ENCODE measurements around the gene HAND1.
"Not testable (repeated sequence)": the region's sequence is repeated elsewhere in the genome, so short reads cannot be mapped to it uniquely, and the experiment has no call there.

HAND1 gene

DNA sequence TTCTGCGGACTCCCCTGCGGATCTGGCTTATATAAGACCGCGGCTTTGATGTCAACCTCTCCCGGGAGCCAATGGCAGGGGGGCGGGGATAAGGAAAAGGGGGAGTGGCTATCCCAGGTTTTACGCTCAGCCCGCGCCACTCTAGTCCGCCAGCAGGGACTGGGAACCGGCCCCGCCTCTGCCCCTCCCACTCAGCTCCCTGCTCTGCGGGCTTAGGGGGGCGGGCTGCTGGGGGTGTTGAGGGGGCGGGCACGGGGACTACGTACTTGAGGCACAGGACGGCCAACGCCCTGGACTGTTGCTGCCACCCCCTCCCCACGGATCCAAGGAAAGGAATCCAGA, at the start of gene HAND1:
TSS of gene HAND1 (minus strand) at position 4 of the 342 bp plus-strand sequence. CDS start 219 bp downstream, outside the sequence.
- peak; percentile 90 for DNase-seq (ENCODE audit: low spot score)

DNA sequence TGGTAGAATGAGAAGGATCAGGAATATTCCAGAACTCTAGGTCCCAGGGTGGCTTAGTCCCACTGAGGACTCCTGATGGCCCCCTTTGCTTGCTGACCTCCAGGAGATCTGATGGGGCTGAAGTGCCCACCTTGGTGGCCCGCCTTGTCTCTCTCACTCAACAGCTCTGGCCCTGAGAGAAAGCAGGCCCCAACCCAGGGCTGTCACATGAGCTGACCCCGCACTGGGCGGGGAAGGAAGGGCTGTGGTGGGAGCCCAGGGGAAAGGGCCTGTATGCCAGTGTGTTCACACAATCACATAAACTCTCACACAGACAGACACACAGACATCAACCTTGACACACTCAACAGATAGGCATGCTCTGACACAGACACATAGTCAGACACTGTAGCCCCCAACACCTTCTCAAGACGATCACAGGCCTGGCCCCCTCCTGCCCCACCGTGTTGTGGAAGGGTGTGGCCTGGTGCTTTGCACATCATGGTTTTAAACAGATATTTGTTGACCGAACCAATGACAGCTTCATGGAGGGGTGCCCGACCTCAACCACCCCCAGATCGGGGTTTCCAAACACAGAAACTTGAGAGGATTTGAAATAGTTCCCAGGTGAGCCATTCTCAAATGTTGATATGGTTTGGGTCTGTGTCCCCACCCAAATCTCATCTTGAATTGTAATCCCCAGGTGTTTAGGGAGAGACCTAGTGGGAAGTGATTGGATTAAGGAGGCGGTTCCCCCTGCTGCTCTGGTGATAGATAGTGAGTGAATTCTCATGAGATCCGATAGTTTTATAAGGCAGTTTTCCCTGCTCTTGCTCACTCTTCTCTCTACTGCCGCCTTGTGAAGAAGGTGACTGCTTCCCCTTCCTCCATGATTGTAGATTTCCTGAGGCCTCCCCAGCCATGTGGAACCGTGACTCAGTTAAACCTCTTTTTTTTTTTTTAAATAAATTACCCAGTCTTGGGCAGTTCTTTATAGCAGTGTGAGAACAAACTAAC, 48.5 kb upstream of the HAND1 start:
- DNase-seq (ENCODE audit: low spot score) = no peak

DNA sequence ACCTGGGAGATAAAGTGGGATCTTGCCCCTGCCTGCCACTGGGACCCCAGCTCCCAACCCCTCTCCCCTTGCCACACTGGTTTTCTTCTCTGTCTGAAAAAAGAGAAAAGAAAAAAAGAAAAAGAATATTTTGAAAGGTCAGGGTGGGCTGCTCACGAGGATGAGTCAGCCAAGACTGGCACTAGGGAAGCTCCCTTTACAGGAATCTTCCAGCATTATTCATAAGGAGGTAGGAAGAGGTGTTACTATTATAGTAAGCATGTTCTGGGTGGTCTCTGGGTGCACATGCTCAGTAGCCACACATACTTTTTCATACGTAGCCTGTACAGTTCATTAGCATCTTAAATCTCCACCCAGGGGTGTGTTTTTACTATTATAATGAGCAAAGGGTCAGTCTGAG, 46.8 kb upstream of the HAND1 start:
- no peak for DNase-seq (ENCODE audit: low spot score)

DNA sequence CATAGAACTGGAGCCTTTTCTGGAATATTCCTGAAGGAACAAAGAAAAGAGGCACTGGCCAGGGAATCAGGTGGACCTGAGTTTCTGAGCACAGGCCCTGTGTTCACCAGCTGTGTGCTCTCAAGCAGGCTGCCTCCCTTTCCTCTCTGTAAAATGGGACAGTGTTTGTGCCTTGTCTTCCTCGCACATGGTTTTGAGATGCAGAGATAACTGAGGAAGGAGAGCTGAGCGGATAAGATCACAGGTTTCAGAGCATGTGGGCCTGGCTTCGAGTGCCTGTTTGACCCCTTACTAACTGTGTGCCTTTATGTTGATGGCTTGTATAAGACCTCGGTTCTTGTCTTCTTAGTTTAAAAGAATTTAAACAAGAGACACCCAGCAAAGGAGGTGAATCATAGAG, 46.2 kb upstream of the HAND1 start:
- no peak for DNase-seq (ENCODE audit: low spot score)

DNA sequence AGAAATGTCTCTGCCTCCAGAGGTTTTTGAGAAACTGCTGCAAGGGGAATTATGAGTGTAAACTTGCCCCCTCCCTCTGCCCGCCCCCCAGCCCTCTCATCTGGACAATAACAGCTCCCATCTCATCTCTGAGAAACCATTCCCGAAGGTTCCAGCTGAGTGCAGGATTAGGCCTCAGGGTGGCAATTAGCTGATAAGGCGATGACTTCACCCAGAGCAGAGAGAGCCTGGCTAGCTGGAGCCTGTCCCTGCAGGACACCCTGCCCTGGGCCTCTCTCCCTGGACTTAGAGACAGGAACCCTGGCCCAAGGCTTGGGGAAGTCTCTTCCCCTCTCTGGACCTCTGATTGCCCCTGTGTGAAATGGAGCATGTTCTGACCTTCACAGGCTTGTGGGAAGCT, 45.7 kb upstream of the HAND1 start:
- no peak for DNase-seq (ENCODE audit: low spot score)

DNA sequence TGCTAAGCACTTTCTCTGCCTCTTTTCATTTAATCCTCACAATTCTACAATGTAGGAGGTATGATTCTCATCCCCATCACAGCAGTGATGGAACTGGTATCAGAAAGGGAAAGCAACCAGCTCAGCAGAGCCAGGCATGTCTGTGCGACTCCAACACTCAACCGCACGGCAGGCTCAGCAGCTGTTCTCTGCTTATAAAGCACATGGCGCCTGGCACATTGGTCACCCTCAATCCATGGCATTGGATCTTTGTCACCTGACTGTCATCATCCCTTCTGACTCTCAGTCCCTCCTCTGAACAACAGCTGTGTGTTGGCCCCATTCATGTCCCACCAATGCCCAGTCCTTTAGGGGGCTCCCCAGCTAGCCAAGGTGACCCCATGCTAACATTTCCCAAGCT, 45.1 kb upstream of the HAND1 start:
- DNase-seq (ENCODE audit: low spot score) = no peak

DNA sequence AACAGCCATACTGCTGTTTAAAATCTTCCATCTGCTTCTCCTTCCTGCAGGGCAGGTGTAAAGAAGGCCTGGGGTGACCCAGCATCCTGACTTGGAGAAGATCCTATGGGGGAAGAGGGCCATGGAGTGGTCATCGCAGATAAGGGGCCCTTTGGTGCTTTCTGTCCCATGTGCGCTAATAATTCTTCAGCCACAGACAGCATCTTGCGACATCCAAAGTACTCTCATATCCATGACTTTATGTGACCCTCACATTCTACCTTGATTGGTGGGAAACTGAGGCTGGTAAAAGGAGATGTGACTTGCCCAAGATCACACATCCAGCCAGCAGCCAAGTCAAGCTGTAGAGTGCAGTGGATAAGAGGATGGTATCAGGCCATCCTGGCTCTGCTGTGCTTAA, 44.3 kb upstream of the HAND1 start:
- no peak for DNase-seq (ENCODE audit: low spot score)

DNA sequence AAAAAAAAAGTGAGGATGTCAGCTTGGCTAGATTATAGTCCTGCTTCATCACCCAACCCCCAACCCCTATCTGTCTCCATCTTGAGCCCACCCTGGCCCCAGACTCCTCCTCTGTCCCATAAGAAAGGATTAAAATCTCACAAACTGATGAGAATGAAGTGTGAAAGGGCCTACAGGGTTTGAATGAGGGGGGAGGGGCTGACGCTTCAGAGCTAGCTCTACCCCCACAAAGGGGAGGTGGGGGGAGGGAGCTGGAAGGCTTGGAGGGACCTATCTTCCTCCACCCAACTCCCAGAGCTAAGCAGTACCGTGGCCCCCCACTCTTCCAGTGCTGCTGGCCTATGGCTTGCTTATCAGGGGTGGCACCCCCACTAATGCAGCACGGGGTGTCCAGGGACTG, 43.7 kb upstream of the HAND1 start:
- DNase-seq (ENCODE audit: low spot score) = no peak

DNA sequence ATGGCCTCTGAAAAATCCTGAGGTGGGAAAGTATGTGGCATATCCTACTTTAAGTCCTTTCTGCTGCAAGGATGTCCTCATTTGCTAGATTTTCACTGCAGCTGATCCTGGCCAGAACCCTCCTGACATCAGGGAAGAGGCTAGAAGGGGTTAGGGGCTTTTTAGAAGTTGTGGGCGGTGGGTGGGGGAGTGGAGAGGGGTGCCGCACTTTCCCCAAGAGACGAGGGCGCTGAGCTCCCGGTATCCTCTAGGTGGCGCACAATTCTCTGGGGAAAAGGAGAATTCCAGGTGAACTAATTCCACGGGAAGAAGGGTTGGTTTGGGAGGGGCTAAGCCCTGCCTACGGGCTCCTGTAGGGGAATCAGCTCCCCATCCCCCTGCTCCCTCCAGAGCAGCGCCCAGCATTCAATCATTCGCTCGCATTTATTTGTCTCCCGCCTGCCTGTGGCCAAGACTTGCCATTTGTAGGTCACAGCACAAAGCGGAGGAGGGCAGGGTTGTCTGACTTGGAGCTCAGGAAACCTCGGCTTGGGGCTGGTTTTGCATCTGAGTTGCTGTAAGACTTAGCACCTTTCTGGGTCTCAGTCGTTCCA, 42.9 kb upstream of the HAND1 start:
- DNase-seq (ENCODE audit: low spot score) = peak; percentile 74

DNA sequence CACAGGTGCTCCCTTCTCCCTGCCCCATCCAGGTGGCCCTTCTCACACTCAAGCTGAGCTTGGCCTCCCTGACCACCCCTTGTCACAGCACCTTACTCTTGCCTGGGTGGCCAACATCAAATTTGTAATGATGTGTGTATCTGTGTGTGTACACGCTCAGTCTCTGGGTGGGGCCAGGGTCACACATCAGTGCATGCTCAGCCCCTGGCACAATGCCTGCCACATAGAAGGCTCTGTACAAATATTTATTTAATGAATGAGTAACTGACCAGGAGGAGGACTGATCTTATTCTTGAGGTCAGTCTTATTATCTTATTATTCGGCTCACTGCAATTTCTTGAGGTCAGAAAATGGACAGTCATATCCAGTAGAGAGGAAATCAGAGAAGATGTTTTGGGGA, 41.3 kb upstream of the HAND1 start:
- no peak for DNase-seq (ENCODE audit: low spot score)

DNA sequence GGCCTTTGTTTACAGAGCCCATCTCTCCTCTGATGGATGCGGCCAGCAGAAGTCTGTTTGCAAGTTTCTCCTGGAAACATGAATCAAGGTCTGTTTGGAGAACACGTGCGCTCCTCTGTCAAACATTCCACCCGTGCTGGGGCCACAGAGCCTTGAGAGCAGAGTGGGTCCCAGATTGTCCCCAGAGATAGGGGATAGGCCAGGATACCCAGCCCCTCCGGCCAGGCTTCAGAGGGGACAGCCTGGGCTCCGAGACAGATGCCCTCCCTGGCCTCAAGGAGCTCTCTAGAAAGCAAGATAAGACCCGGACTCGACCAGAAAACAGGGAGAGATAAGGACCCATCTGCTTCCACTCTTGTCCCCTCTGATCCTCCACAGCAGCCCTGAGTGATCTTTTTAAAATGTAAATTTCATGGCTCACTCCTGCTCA, 40.4 kb upstream of the HAND1 start:
- no peak for DNase-seq (ENCODE audit: low spot score)

DNA sequence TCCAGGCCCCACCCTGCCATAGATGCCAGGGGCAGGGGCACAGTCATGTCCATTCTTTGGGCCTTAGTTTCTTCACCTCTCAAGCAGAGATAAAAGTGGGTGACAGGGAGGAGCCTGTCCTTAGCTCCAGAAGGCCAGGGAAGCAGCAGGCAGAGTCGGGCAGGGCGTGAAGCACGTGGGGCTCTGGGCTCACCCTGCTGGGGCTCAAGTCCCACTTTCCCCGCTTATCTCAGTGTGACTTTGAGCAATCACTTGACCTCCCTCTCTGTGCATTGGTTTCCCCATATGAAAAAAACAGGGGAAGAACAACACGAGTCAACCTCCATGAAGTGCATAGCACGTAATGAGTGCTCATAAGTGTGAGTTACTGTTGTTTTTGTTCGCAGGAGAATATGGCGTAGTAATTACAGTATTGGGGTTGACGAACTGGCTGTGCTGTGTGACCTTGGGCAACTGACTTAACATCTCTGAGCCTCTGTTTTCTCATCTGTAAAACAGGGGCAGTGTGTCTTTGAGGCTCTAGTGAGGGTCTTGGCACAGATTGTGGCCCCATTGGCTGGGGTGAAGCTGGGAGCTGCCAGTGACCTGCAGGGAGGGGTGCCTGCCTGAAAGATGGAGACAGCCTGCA, 39.9 kb upstream of the HAND1 start:
- DNase-seq (ENCODE audit: low spot score) = no peak

DNA sequence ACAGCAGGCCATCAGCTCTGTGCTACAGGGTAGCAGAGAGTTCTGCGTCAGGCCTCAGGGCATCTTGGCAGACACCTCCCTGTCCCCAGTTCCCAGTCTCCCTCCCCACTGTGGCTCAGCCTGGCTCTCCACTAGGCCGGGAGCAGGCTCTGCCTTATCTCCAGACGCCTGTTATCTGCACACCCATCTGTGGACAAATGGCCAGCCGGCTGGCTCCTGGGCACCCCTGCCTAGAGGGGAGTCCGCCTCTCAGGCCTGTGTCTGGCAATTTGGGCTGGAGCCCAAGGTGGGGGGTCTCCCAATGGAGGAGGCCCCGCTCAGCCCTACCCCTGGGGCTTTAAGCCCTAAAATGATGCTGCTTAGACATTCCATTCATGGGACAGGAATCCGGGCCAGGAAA, 39.2 kb upstream of the HAND1 start:
- DNase-seq (ENCODE audit: low spot score) = no peak

DNA sequence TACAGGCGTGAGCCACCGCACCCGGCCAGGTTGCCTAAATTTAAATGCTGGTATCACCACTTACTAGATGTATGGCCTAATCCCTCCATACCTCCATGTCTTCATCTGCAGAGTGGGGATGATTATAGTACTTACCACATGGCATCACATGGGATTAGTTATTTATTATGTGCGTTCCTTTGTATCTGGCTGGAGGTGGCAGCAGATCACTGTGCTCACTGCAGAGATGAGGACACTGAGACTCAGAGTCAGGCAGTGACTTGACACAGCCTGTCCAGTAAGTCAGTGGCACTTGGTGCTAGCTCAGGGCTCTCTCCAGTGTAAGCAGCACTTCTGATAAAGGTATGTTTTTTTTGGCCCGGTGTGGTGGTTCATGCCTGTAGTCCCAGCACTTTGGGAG, 38.4 kb upstream of the HAND1 start:
- DNase-seq (ENCODE audit: low spot score) = no peak

DNA sequence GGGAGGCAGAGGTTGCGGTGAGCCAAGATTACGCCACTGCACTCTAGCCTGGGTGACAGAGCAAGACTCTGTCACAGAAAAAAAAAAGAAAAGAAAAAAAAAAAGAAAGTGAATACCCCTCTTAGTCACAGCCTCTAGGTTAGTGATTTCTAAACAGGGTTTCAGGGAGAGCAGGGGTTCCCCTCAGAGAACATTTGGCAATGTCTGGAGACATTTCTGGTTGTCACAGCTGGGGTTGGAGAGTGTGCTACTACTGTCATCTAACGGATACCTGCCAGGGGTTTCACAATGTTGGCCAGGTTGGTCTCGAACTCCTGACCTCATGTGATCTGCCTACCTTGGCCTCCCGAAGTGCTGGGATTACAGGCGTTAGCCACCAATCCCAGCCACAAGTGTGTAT, 37.5 kb upstream of the HAND1 start:
- DNase-seq (ENCODE audit: low spot score) = not testable (repeated sequence)

DNA sequence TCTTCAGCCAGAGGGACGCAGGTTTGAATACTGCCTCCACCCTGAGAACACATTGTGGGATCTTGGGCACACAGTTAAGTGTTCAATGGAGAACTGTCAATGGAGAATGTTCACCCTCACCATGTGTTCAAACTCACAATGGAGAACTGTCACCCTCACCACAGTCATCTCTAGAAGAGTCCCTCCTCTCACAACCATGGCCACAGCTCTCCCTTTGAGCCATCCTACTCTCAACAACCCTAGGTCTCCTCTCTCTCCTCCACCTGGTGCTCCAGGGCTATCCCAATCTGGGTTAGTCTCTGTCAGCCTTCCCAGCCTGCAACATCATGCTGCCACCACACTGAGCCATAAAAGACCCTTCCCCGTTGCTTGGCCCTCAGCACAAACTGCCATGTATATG, 36.3 kb upstream of the HAND1 start:
- no peak for DNase-seq (ENCODE audit: low spot score)

DNA sequence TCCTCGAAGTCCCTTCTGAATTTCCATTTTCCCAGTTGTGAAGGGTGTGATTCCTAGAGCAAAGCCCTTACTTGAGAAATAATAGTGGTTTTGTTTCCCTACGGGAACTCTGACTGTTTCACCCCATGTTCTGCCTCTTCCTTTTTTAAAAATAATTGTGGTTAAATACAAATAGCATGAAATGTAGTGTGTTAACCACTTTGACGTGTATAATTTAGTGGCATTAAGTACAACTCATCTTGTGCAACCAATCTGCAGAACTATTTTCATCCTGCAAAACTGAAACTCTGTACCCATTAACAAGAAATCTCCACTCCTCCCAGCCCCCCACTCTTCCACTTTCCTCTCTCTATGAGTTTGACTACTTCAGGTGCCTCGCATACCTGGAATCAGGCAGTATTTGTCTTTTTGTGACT, 35.6 kb upstream of the HAND1 start:
- no peak for DNase-seq (ENCODE audit: low spot score)

DNA sequence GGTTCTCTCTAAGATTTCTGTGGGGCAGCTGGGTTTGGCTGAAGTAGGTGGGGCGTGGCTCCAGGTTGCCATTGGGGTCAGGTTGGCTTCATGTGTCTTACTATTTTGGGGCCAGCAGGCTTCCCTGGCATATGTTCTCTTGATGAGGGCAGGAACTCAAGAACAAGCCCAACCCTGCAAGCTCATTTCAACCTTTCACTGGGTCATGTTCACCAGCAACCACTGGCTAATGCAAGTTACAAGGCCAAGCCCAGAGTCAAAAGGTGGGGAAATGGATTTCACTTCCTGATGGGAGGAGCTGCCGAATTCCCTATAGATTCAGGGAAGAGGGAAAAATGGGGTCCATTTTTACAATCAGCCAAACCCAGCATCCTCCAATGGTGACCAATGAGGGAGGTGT, 34.0 kb upstream of the HAND1 start:
- DNase-seq (ENCODE audit: low spot score) = no peak

DNA sequence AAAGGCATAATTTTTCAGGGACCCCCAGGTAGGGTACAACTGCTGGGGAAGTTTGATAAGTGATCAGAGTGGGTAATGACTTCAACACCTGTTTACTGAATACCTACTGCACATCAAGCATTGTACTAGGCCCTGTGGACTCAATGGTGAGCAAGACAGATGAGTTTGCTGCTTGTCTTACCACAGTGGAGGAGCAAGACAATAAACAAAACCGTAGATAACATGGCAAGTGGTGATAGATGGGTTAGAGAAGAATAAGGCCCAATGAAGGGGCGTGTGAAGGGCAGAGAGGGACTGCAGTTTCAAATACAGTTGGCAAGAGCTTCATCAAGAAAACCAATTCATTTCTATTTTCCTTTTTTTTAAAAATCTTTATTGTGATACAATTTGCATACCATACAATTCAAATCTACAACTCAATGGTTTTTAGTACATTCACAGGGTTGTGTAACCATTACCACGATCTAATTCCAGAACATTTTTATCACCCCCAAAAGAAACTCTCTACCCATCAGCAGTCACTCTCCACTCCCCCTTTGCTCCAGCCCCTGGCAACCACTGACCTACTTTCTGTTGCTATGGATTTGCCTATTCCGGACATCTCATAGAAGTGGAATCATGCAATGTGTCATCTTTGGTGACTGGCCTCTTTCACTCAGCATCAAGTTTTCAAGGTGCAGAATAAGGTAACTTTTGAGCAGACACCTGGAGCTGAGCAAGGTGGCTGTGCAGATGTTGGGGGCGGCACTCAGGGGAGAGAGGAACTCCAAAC, 31.9 kb upstream of the HAND1 start:
- no peak for DNase-seq (ENCODE audit: low spot score)

DNA sequence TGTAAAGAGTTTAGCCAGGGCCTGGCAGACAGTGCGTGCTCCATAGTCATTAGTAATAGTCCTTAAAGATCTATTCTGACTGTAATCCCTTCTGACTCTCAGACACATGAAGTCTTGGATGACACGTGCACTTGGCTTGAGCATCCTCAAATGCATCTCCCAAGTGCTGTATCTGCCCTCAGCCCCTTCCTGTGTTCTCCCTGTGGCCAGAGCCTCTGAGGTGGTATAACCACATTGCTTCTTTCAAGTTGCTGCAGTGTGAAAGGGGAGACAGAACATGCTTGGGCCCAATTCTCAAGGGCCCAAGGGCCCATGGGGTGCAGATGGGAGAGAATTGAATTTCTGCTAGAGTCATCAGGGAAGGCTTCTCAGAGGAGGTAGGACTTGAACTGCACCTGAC, 30.1 kb upstream of the HAND1 start:
- no peak for DNase-seq (ENCODE audit: low spot score)

DNA sequence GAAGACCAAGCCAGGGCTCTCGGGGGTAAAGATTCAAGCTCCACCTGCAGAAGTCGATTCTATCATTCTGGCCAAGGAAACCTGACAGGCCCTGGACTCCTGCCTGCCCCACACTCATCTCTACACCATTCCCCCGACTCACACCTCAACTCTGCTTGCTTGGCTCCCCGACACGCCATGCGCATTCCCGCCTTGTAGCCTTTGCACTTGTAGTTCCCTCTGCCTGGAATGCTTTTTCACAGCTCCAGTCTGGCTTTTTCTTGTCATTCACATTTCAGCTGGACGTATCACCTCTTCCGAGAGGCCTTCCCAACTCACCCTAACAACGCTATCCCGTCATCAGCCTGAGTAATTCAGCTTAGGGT, 28.7 kb upstream of the HAND1 start:
- no peak for DNase-seq (ENCODE audit: low spot score)

DNA sequence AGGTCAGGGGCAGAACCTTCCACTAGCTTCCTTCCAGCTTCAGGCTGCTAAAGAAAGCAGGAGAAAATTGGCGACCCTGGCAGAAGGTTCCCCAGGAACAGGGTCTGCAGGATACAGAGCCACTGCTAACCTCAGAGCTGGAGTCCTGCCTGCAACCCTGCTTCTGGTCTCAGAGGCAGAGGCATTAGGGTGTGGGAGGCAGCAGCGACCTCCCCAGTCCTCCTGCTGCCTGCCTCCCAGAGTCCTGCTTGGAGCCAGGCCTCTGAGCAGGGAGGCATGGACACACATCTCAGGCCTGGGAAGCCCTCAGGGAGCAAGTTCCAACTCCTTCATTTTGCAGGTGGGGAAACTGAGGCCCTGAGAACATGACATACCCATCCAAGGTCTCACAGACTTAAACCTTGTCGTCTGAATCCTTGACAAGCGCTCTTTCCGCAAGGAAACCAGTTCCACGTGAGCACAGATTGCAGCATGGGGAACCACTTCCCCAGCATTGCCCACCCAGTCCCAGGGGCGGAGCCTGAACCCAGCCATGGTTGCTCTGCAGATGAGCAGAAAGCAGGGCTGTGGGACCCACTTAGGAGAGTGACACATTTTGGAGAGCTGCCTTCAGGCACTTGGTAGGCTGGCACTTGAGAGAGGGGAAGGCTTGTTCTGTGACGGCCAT, 28.2 kb upstream of the HAND1 start:
- no peak for DNase-seq (ENCODE audit: low spot score)

Measured in ecto neural progenitor cell (in vitro differentiated cells).